Measurements from ENCODE around the gene NR3C1.

Gene NR3C1

GRCh38 chr5:143427122-143427735, 23.7 kb upstream of the NR3C1 start:
- Histone ChIP-seq H3K9me3 (ENCODE audit: control insufficient read depth, low read length) (no peaks in the 10 kb centered on the region), H3K36me3 (ENCODE audit: control insufficient read depth, insufficient read depth, low read length) (no peaks in the 10 kb centered on the region), H3K27ac (ENCODE audit: insufficient read depth, low read length, poor library complexity, severe bottlenecking) (no peak overlapping the region), H3K4me1 (ENCODE audit: control insufficient read depth, insufficient read depth, low read length, poor library complexity, severe bottlenecking) (no peaks in the 10 kb centered on the region), H3K4me3 (ENCODE audit: insufficient read depth, low read depth, low read length, poor library complexity, severe bottlenecking) (no peak overlapping the region), H3K27me3 (replicated peaks; ENCODE audit: control insufficient read depth, insufficient read depth, low read length, poor library complexity, severe bottlenecking) (no peaks in the 10 kb centered on the region)
- DNase-seq: no peak

GRCh38 chr5:143426437-143426991, 23.0 kb upstream of the NR3C1 start:
- Histone ChIP-seq H3K4me3 (ENCODE audit: insufficient read depth, low read depth, low read length, poor library complexity, severe bottlenecking) (no peak overlapping the region), H3K36me3 (ENCODE audit: control insufficient read depth, insufficient read depth, low read length) (no peaks in the 10 kb centered on the region), H3K9me3 (ENCODE audit: control insufficient read depth, low read length) (no peaks in the 10 kb centered on the region), H3K27ac (ENCODE audit: insufficient read depth, low read length, poor library complexity, severe bottlenecking) (no peak overlapping the region), H3K27me3 (replicated peaks; ENCODE audit: control insufficient read depth, insufficient read depth, low read length, poor library complexity, severe bottlenecking) (no peaks in the 10 kb centered on the region), H3K4me1 (ENCODE audit: control insufficient read depth, insufficient read depth, low read length, poor library complexity, severe bottlenecking) (no peaks in the 10 kb centered on the region)
- DNase-seq: no peak

GRCh38 chr5:143425835-143426234, 22.3 kb upstream of the NR3C1 start:
- no peaks in the 10 kb centered on the region for H3K27me3 ChIP-seq (replicated peaks; ENCODE audit: control insufficient read depth, insufficient read depth, low read length, poor library complexity, severe bottlenecking)
- no peak overlapping the region for H3K27ac ChIP-seq (ENCODE audit: insufficient read depth, low read length, poor library complexity, severe bottlenecking)
- no peaks in the 10 kb centered on the region for H3K4me1 ChIP-seq (ENCODE audit: control insufficient read depth, insufficient read depth, low read length, poor library complexity, severe bottlenecking)
- DNase-seq: no peak
- no peak overlapping the region for H3K4me3 ChIP-seq (ENCODE audit: insufficient read depth, low read depth, low read length, poor library complexity, severe bottlenecking)
- H3K9me3 ChIP-seq (ENCODE audit: control insufficient read depth, low read length): no peaks in the 10 kb centered on the region
- no peaks in the 10 kb centered on the region for H3K36me3 ChIP-seq (ENCODE audit: control insufficient read depth, insufficient read depth, low read length)

GRCh38 chr5:143418140-143418866, 14.8 kb upstream of the NR3C1 start:
- H3K4me3 ChIP-seq (ENCODE audit: insufficient read depth, low read depth, low read length, poor library complexity, severe bottlenecking): no peak overlapping the region
- no peak overlapping the region for H3K27ac ChIP-seq (ENCODE audit: insufficient read depth, low read length, poor library complexity, severe bottlenecking)
- H3K4me1 ChIP-seq (ENCODE audit: control insufficient read depth, insufficient read depth, low read length, poor library complexity, severe bottlenecking): peaks cover 5% of the 10 kb centered on the region
- H3K36me3 ChIP-seq (ENCODE audit: control insufficient read depth, insufficient read depth, low read length): no peaks in the 10 kb centered on the region
- no peaks in the 10 kb centered on the region for H3K27me3 ChIP-seq (replicated peaks; ENCODE audit: control insufficient read depth, insufficient read depth, low read length, poor library complexity, severe bottlenecking)
- H3K9me3 ChIP-seq (ENCODE audit: control insufficient read depth, low read length): no peaks in the 10 kb centered on the region
- DNase-seq: no peak

- no peak for DNase-seq
- peaks cover 8% of the 10 kb centered on the region for H3K4me1 ChIP-seq (ENCODE audit: control insufficient read depth, insufficient read depth, low read length, poor library complexity, severe bottlenecking)
- no peak overlapping the region for H3K27ac ChIP-seq (ENCODE audit: insufficient read depth, low read length, poor library complexity, severe bottlenecking)
- no peaks in the 10 kb centered on the region for H3K36me3 ChIP-seq (ENCODE audit: control insufficient read depth, insufficient read depth, low read length)
- H3K27me3 ChIP-seq (replicated peaks; ENCODE audit: control insufficient read depth, insufficient read depth, low read length, poor library complexity, severe bottlenecking): no peaks in the 10 kb centered on the region
- no peaks in the 10 kb centered on the region for H3K9me3 ChIP-seq (ENCODE audit: control insufficient read depth, low read length)
- H3K4me3 ChIP-seq (ENCODE audit: insufficient read depth, low read depth, low read length, poor library complexity, severe bottlenecking): no peak overlapping the region
These were observed 14.1 kb upstream of the NR3C1 start for GRCh38 chr5:143417503-143418139.

- no peaks in the 10 kb centered on the region for H3K36me3 ChIP-seq (ENCODE audit: control insufficient read depth, insufficient read depth, low read length)
- H3K27ac ChIP-seq (ENCODE audit: insufficient read depth, low read length, poor library complexity, severe bottlenecking): no peak overlapping the region
- peaks cover 8% of the 10 kb centered on the region for H3K4me1 ChIP-seq (ENCODE audit: control insufficient read depth, insufficient read depth, low read length, poor library complexity, severe bottlenecking)
- no peaks in the 10 kb centered on the region for H3K27me3 ChIP-seq (replicated peaks; ENCODE audit: control insufficient read depth, insufficient read depth, low read length, poor library complexity, severe bottlenecking)
- no peaks in the 10 kb centered on the region for H3K9me3 ChIP-seq (ENCODE audit: control insufficient read depth, low read length)
- no peak overlapping the region for H3K4me3 ChIP-seq (ENCODE audit: insufficient read depth, low read depth, low read length, poor library complexity, severe bottlenecking)
- DNase-seq: no peak
These were observed 12.9 kb upstream of the NR3C1 start for GRCh38 chr5:143416411-143416810.

GRCh38 chr5:143413958-143414669, 10.6 kb upstream of the NR3C1 start:
- Histone ChIP-seq H3K36me3 (ENCODE audit: control insufficient read depth, insufficient read depth, low read length) (no peaks in the 10 kb centered on the region), H3K9me3 (ENCODE audit: control insufficient read depth, low read length) (no peaks in the 10 kb centered on the region), H3K4me1 (ENCODE audit: control insufficient read depth, insufficient read depth, low read length, poor library complexity, severe bottlenecking) (peaks cover 8% of the 10 kb centered on the region), H3K4me3 (ENCODE audit: insufficient read depth, low read depth, low read length, poor library complexity, severe bottlenecking) (no peak overlapping the region), H3K27ac (ENCODE audit: insufficient read depth, low read length, poor library complexity, severe bottlenecking) (no peak overlapping the region), H3K27me3 (replicated peaks; ENCODE audit: control insufficient read depth, insufficient read depth, low read length, poor library complexity, severe bottlenecking) (no peaks in the 10 kb centered on the region)
- DNase-seq: no peak

- Histone ChIP-seq H3K27me3 (replicated peaks; ENCODE audit: control insufficient read depth, insufficient read depth, low read length, poor library complexity, severe bottlenecking) (no peaks in the 10 kb centered on the region), H3K36me3 (ENCODE audit: control insufficient read depth, insufficient read depth, low read length) (no peaks in the 10 kb centered on the region), H3K4me3 (ENCODE audit: insufficient read depth, low read depth, low read length, poor library complexity, severe bottlenecking) (no peak overlapping the region), H3K27ac (ENCODE audit: insufficient read depth, low read length, poor library complexity, severe bottlenecking) (no peak overlapping the region), H3K4me1 (ENCODE audit: control insufficient read depth, insufficient read depth, low read length, poor library complexity, severe bottlenecking) (peaks cover 8% of the 10 kb centered on the region), H3K9me3 (ENCODE audit: control insufficient read depth, low read length) (no peaks in the 10 kb centered on the region)
- no peak for DNase-seq
These were observed 9.3 kb upstream of the NR3C1 start for GRCh38 chr5:143412661-143413342.

GRCh38 chr5:143409926-143410325, 6.4 kb upstream of the NR3C1 start:
- Histone ChIP-seq H3K4me3 (ENCODE audit: insufficient read depth, low read depth, low read length, poor library complexity, severe bottlenecking) (no peak overlapping the region), H3K36me3 (ENCODE audit: control insufficient read depth, insufficient read depth, low read length) (no peaks in the 10 kb centered on the region), H3K27ac (ENCODE audit: insufficient read depth, low read length, poor library complexity, severe bottlenecking) (peak overlapping the region; percentile 35), H3K4me1 (ENCODE audit: control insufficient read depth, insufficient read depth, low read length, poor library complexity, severe bottlenecking) (peaks cover 13% of the 10 kb centered on the region), H3K27me3 (replicated peaks; ENCODE audit: control insufficient read depth, insufficient read depth, low read length, poor library complexity, severe bottlenecking) (no peaks in the 10 kb centered on the region), H3K9me3 (ENCODE audit: control insufficient read depth, low read length) (no peaks in the 10 kb centered on the region)
- DNase-seq: no peak
